ENCODE results near the gene CCDC188.

DNA sequence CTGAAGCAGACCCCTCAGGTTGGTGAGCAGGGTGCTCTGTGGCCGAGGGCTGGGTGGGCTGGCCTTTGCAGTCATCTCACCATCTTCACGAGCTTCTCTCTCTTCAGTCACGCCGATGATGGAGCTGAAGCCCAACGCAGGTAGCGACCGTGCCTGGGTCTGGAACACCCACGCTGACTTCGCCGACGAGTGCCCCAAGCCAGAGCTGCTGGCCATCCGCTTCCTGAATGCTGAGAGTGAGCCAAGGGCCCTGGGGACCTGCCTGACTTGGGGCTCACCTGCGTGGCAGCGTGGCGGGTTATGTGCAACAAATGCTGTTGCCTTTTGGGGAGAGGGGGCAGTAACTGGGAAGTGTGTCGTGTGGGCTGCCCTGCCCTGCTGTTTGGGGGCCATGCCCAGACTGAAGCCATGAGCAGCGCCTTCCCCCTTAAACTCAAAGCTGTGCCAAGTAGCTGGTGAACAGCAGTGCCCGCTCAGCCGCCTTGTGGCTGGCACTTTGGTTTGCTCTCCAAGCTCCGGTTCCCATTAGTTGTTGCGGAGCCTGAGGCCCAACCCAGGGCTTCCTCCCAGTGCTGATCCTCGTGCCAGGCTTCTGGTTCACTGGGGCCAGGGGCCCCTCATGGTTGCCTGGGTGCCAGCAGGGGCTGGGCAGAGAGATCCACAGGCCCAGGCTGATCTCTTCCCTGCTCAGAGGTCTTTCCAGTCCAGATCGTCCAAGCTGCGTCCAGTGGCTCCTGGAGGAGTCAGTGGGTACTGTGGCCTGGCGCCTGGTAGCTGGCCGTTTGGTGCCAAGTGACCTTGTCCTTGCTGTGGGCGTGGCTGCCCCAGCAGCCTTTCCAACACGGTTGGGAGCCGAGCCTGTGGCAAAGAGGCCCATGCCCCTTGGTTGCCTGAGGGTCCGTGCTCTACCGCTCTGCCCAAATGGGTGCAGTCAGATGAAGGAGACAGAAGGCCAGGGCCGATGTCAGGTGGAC lies 25.4 kb downstream of the CCDC188 start:
- TF ChIP-seq FOXM1 (IDR thresholded peaks at IDR 0.05; ENCODE audit: low read depth, low read length) = no peak
- no peak for TF ChIP-seq ATF2 (IDR thresholded peaks at IDR 0.05; ENCODE audit: low read length)
- TF ChIP-seq NFIC (IDR thresholded peaks at IDR 0.05; ENCODE audit: low read depth, low read length) = no peak
- TF ChIP-seq, protein P1, sequence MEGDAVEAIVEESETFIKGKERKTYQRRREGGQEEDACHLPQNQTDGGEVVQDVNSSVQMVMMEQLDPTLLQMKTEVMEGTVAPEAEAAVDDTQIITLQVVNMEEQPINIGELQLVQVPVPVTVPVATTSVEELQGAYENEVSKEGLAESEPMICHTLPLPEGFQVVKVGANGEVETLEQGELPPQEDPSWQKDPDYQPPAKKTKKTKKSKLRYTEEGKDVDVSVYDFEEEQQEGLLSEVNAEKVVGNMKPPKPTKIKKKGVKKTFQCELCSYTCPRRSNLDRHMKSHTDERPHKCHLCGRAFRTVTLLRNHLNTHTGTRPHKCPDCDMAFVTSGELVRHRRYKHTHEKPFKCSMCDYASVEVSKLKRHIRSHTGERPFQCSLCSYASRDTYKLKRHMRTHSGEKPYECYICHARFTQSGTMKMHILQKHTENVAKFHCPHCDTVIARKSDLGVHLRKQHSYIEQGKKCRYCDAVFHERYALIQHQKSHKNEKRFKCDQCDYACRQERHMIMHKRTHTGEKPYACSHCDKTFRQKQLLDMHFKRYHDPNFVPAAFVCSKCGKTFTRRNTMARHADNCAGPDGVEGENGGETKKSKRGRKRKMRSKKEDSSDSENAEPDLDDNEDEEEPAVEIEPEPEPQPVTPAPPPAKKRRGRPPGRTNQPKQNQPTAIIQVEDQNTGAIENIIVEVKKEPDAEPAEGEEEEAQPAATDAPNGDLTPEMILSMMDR (IDR thresholded peaks at IDR 0.05 in 2 of 3, conservative IDR thresholded peaks at IDR 0.05 in 1 of 3; ENCODE audit: control insufficient read depth in 2 of 3, extremely low read depth in 1 of 3, insufficient read depth in 1 of 3, low read depth in 3 of 3, low read length in 3 of 3) = no peak

All from GM12878 (cell line).